HepG2 (cell line): ENCODE measurements around the gene ATP6V0E1. TPM values are rescaled to one million over a fixed set of nuclear protein-coding genes. Genes with fewer than 3 reads are reported as not detected.

Experiments used
- ATF6 ChIP-seq: sonication (generic); formaldehyde crosslinking; conservative IDR thresholded peaks from 2 replicates; pipeline ENCODE4 v1.4.0; 2020; ENCODE audit warnings: missing genetic modification reagents
- CHD4 ChIP-seq: fragments of 200-600 bp; sonication (generic); IDR thresholded peaks from 2 replicates; pipeline ENCODE4 v1.7.0; 2017; ENCODE audit warnings: mild to moderate bottlenecking, low read length, borderline replicate concordance
- CREBL2 ChIP-seq: sonication (generic); formaldehyde crosslinking; IDR thresholded peaks from 2 replicates; pipeline ENCODE4 v1.8.1; 2023; ENCODE audit warnings: missing genetic modification reagents, mild to moderate bottlenecking, borderline replicate concordance
- GZF1 ChIP-seq: sonication (generic); formaldehyde crosslinking; IDR thresholded peaks from 2 replicates; pipeline ENCODE4 v1.5.1; 2020; ENCODE audit warnings: mild to moderate bottlenecking, missing genetic modification reagents
- HES4 ChIP-seq: sonication (generic); formaldehyde crosslinking; IDR thresholded peaks from 2 replicates; pipeline ENCODE4 v1.9.0; 2021; ENCODE audit warnings: mild to moderate bottlenecking, missing genetic modification reagents, borderline replicate concordance
- HMG20A ChIP-seq: IDR thresholded peaks from 2 replicates; pipeline ENCODE4 v1.6.1; 2016; ENCODE audit warnings: borderline replicate concordance
- MATR3 ChIP-seq: sonication (generic); formaldehyde crosslinking; IDR thresholded peaks from 2 replicates; pipeline ENCODE4 v1.4.0; 2020; ENCODE audit warnings: missing genetic modification reagents
- MAX ChIP-seq: IDR thresholded peaks from 2 replicates; pipeline ENCODE4 v1.6.1; 2012; ENCODE audit warnings: inconsistent platforms
- MLXIP ChIP-seq: sonication (generic); formaldehyde crosslinking; IDR thresholded peaks from 2 replicates; pipeline ENCODE4 v1.9.0; 2021; ENCODE audit warnings: missing genetic modification reagents, borderline replicate concordance
- NKX3-1 ChIP-seq: sonication (generic); formaldehyde crosslinking; IDR thresholded peaks from 2 replicates; pipeline ENCODE4 v1.5.0; 2020; ENCODE audit warnings: missing genetic modification reagents
- NR0B2 ChIP-seq: sonication (generic); formaldehyde crosslinking; IDR thresholded peaks from 2 replicates; pipeline ENCODE4 v1.4.0; 2020; ENCODE audit warnings: mild to moderate bottlenecking, missing genetic modification reagents
- RBAK ChIP-seq: sonication (generic); formaldehyde crosslinking; IDR thresholded peaks from 2 replicates; pipeline ENCODE4 v1.5.1; 2020; ENCODE audit warnings: mild to moderate bottlenecking, missing genetic modification reagents
- TCF7 ChIP-seq: sonication (generic); IDR thresholded peaks from 2 replicates; pipeline ENCODE4 v1.6.1; 2016; ENCODE audit warnings: antibody characterized with exemption, low read depth
- TEAD2 ChIP-seq: sonication (generic); formaldehyde crosslinking; IDR thresholded peaks from 2 replicates; pipeline ENCODE4 v1.9.0; 2021; ENCODE audit warnings: missing genetic modification reagents
- ZBTB42 ChIP-seq: sonication (generic); formaldehyde crosslinking; IDR thresholded peaks from 2 replicates; pipeline ENCODE4 v1.5.0; 2020; ENCODE audit warnings: mild to moderate bottlenecking, missing genetic modification reagents
- ZNF30 ChIP-seq: sonication (generic); formaldehyde crosslinking; IDR thresholded peaks from 2 replicates; pipeline ENCODE4 v1.5.0; 2020; ENCODE audit warnings: mild to moderate bottlenecking, missing genetic modification reagents
- ZNF441 ChIP-seq: sonication (generic); formaldehyde crosslinking; IDR thresholded peaks from 2 replicates; pipeline ENCODE4 v1.7.0; 2021; ENCODE audit warnings: missing genetic modification reagents, borderline replicate concordance
- ZNF503 ChIP-seq: sonication (generic); formaldehyde crosslinking; IDR thresholded peaks from 2 replicates; pipeline ENCODE4 v1.4.0; 2020; ENCODE audit warnings: missing genetic modification reagents
- ZSCAN20 ChIP-seq: sonication (generic); formaldehyde crosslinking; IDR thresholded peaks from 2 replicates; pipeline ENCODE4 v1.4.0; 2020; ENCODE audit warnings: missing genetic modification reagents, mild to moderate bottlenecking, borderline replicate concordance
- polyA plus RNA-seq, 8 experiments: library from polyadenylated mRNA; depleted of rRNA in 3 of 8; stranded (reverse) in 7 of 8; unstranded in 1 of 8; fragments of >200 nt; fragmentation: Illumina TruSeq in 4 of 8; extraction: Trizol in 4 of 8; gene quantifications; 2 replicates each; pipeline versions ENCODE4 v1.2.1 to v1.2.3, GENCODE V29; 2011 to 2016; ENCODE audit warnings: low read depth in 4 of 8, missing spikeins in 1 of 8, mixed read lengths in 1 of 8; ENCODE audit not compliant: insufficient read depth in 1 of 8
- total RNA-seq, 5 experiments: library from RNA; depleted of rRNA; stranded (reverse); fragments of >200 nt; fragmentation: Illumina TruSeq; extraction: Trizol; gene quantifications; 2 replicates each; pipeline ENCODE4 v1.2.3, GENCODE V29; 2016; ENCODE audit warnings: low read depth in 1 of 5

ATP6V0E1 gene
- total and polyA plus RNA-seq, 2 of the 13 experiments (the other 11 are each of a cell fraction or from before 2014, with no cell fraction given) = 143 to 215 TPM

GRCh38 chr5:173055983-173056782 lies 72.6 kb downstream of the ATP6V0E1 start, which contains the start of gene CREBRF (continued):
- peak; percentile 83; the same call in 1 of the 2 replicates for TF ChIP-seq NR0B2 (CRISPR knock-in tag)
- TF ChIP-seq HES4 (CRISPR knock-in tag) = 0 out of 2 replicates have a peak, but pooled peaks have one; percentile 31
- no peak for TF ChIP-seq MATR3 (CRISPR knock-in tag)
- no peak for TF ChIP-seq TCF7
- TF ChIP-seq ZBTB42 (CRISPR knock-in tag) = 0 out of 2 replicates have a peak, but pooled peaks have one; percentile 51
- no peak for TF ChIP-seq CREBL2
- TF ChIP-seq ZNF30 (CRISPR knock-in tag) = no peak
- no peak for TF ChIP-seq RBAK (CRISPR knock-in tag)
- TF ChIP-seq ATF6 (CRISPR knock-in tag) = no peak
- no peak for TF ChIP-seq HMG20A (CRISPR knock-in tag)
- TF ChIP-seq MAX = peak; percentile 96
- no peak for TF ChIP-seq ZNF503 (CRISPR knock-in tag)
- peak; percentile 36; the same call in 1 of the 2 replicates for TF ChIP-seq ZNF441 (CRISPR knock-in tag)
- TF ChIP-seq CHD4 = no peak
- TF ChIP-seq MLXIP (CRISPR knock-in tag) = no peak
- no peak for TF ChIP-seq TEAD2 (CRISPR knock-in tag)
- TF ChIP-seq NKX3-1 (CRISPR knock-in tag) = no peak
- no peak for TF ChIP-seq GZF1 (CRISPR knock-in tag)
- peak; percentile 75; the same call in 1 of the 2 replicates for TF ChIP-seq ZSCAN20 (CRISPR knock-in tag)
